OCI-LY3 (cell line): ENCODE measurements around the gene STRIT1.

ENCODE experiments used
- H2AFZ ChIP-seq: fragments of 200-600, 300-600 bp; shearing (Covaris generic); 2 replicates; pipeline ENCODE4 v1.6.0; 2014; ENCODE audit warnings: antibody characterized with exemption, low read depth, low read length
- H3K27ac ChIP-seq: fragments of 200-600, 300-600 bp; sonication (generic); 2 replicates; pipeline ENCODE4 v1.5.1; 2014; ENCODE audit warnings: mild to moderate bottlenecking, low read length, moderate library complexity, mixed read lengths
- H3K27me3 ChIP-seq: fragments of 200-600, 300-600 bp; sonication (generic); 2 replicates; pipeline ENCODE4 v1.6.1; 2014; ENCODE audit warnings: low read depth, low read length, mixed read lengths
- H3K36me3 ChIP-seq: fragments of 200-600, 300-600 bp; sonication (generic); replicated peaks from 2 replicates; pipeline ENCODE3; 2014; ENCODE audit warnings: low read depth, low read length, mixed read lengths
- H3K4me1 ChIP-seq: fragments of 300-600, 200-600 bp; sonication (generic); 2 replicates; pipeline ENCODE4 v1.6.1; 2014; ENCODE audit warnings: low read length, mixed read lengths
- H3K4me2 ChIP-seq: fragments of 200-600, 300-600 bp; sonication (generic); 2 replicates; pipeline ENCODE4 v1.6.1; 2014; ENCODE audit warnings: low read length, mixed read lengths
- H3K4me3 ChIP-seq: fragments of 300-600, 200-600 bp; sonication (generic); 2 replicates; pipeline ENCODE4 v1.5.1; 2014; ENCODE audit warnings: antibody characterized with exemption, mild to moderate bottlenecking, low read length, moderate library complexity
- H3K79me2 ChIP-seq: fragments of 300-600, 200-600 bp; shearing (Covaris generic); 2 replicates; pipeline ENCODE4 v1.6.1; 2014; ENCODE audit warnings: mild to moderate bottlenecking, low read length, mixed read lengths
- H3K9ac ChIP-seq: fragments of 300-600, 200-600 bp; shearing (Covaris generic); 2 replicates; pipeline ENCODE4 v1.6.0; 2014; ENCODE audit warnings: mild to moderate bottlenecking, low read length, moderate library complexity
- H3K9me3 ChIP-seq: fragments of 200-600, 300-600 bp; shearing (Covaris generic); 2 replicates; pipeline ENCODE4 v1.6.1; 2014; ENCODE audit warnings: low read length, mixed read lengths; ENCODE audit not compliant: insufficient read depth
- H4K20me1 ChIP-seq: fragments of 200-600, 300-600 bp; sonication (generic); 2 replicates; pipeline ENCODE4 v1.6.1; 2016; ENCODE audit warnings: low read length, mixed read lengths; ENCODE audit not compliant: insufficient read depth
- EZH2phosphoT487 ChIP-seq: fragments of 200-600 bp; shearing (Covaris generic); IDR thresholded peaks from 2 replicates; pipeline ENCODE4 v1.6.1; 2018; ENCODE audit warnings: antibody characterized with exemption, mixed run types, low read depth
- TF ChIP-seq, protein P1 (sequence below): fragments of 200-600, 300-600 bp; sonication (generic); IDR thresholded peaks from 2 replicates; pipeline ENCODE4 v1.5.1; 2014; ENCODE audit warnings: antibody characterized with exemption, low read length, low read depth

The STRIT1 gene

DNA sequence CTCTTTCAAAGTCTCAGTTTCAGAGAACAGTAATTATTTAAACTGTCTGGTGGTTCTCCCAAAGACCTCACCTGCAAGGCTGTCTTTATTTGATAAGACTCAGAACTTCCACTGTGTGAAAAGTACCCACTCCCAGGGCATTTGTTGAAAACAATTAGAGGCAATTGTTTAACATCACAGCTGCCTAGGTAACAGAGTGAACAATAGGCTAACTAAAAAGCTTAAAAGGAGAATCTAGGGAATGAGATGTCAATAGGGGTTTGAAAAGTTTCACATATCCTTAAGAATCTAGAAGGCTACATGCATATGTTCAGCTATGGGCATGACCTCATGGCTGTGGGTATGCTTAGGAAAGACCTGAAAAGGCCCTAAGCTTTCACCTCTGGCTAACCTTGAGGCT, 2.9 kb upstream of the STRIT1 start:
- no peak overlapping the region for H3K9ac ChIP-seq
- no peaks in the 10 kb centered on the region for H3K27me3 ChIP-seq
- no peaks in the 10 kb centered on the region for H3K9me3 ChIP-seq
- no peak overlapping the region for H2AFZ ChIP-seq
- TF ChIP-seq, protein P1, sequence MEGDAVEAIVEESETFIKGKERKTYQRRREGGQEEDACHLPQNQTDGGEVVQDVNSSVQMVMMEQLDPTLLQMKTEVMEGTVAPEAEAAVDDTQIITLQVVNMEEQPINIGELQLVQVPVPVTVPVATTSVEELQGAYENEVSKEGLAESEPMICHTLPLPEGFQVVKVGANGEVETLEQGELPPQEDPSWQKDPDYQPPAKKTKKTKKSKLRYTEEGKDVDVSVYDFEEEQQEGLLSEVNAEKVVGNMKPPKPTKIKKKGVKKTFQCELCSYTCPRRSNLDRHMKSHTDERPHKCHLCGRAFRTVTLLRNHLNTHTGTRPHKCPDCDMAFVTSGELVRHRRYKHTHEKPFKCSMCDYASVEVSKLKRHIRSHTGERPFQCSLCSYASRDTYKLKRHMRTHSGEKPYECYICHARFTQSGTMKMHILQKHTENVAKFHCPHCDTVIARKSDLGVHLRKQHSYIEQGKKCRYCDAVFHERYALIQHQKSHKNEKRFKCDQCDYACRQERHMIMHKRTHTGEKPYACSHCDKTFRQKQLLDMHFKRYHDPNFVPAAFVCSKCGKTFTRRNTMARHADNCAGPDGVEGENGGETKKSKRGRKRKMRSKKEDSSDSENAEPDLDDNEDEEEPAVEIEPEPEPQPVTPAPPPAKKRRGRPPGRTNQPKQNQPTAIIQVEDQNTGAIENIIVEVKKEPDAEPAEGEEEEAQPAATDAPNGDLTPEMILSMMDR = no peak
- no peak for TF ChIP-seq EZH2phosphoT487
- H3K27ac ChIP-seq = no peak overlapping the region
- no peaks in the 10 kb centered on the region for H3K36me3 ChIP-seq
- no peak overlapping the region for H3K4me2 ChIP-seq
- H3K4me3 ChIP-seq = no peak overlapping the region
- H3K4me1 ChIP-seq = no peaks in the 10 kb centered on the region
- no peaks in the 10 kb centered on the region for H3K79me2 ChIP-seq
- no peaks in the 10 kb centered on the region for H4K20me1 ChIP-seq

- H3K27me3 ChIP-seq = no peaks in the 10 kb centered on the region
- no peak overlapping the region for H3K4me3 ChIP-seq
- H3K4me2 ChIP-seq = no peak overlapping the region
- TF ChIP-seq EZH2phosphoT487 = no peak
- TF ChIP-seq, protein P1 = no peak
- H3K4me1 ChIP-seq = no peaks in the 10 kb centered on the region
- H2AFZ ChIP-seq = no peak overlapping the region
- no peaks in the 10 kb centered on the region for H4K20me1 ChIP-seq
- no peaks in the 10 kb centered on the region for H3K79me2 ChIP-seq
- no peaks in the 10 kb centered on the region for H3K9me3 ChIP-seq
- H3K36me3 ChIP-seq = no peaks in the 10 kb centered on the region
- no peak overlapping the region for H3K9ac ChIP-seq
- H3K27ac ChIP-seq = no peak overlapping the region
Measured at GRCh38 chr3:155292693-155293092, 790 bp downstream of the STRIT1 start.

DNA sequence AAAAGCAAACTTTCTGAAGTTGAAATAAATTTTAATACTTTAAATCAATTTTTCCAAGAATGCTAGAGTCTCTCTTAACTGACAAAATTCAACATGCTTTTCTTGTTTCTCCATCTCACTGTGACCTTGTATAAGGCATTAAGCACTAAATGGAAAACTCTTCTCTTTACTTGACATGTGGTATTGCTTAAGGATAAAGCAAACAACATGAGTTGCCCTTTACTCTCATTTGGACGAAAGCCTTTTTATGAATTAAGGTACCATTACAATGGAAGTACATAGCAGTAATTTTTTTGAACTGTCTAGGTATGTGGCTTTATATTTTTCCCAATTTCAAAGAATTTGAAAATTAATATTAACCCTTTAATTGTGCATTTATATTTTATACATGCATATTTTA, 1.4 kb downstream of the STRIT1 start:
- H3K36me3 ChIP-seq = no peaks in the 10 kb centered on the region

DNA sequence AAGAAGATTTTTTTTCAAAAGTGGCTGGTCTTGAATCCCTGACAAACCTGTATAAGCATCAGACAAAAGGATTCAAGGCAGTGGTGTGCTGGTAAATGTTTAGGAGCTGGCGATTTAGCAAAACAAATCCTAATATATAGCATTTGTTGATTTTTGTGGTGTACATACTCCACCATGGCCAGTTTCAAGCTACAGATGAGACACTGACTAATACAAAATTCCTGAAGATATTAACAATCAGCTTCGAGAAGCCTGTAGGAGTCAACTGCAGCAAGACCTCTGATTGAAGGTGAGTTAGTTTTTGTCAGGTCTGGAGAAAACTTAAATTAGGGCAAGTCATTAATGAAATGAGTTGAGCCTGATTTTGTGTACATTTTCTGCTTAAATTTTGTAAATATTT, 6.7 kb downstream of the STRIT1 start:
- TF ChIP-seq, protein P1 = no peak
- no peak for TF ChIP-seq EZH2phosphoT487
- no peaks in the 10 kb centered on the region for H3K9me3 ChIP-seq
- no peak overlapping the region for H3K4me2 ChIP-seq
- no peaks in the 10 kb centered on the region for H3K27me3 ChIP-seq
- no peak overlapping the region for H3K4me3 ChIP-seq
- H3K4me1 ChIP-seq = no peaks in the 10 kb centered on the region
- no peaks in the 10 kb centered on the region for H3K36me3 ChIP-seq
- H3K27ac ChIP-seq = no peak overlapping the region
- no peaks in the 10 kb centered on the region for H4K20me1 ChIP-seq
- no peak overlapping the region for H2AFZ ChIP-seq
- no peaks in the 10 kb centered on the region for H3K79me2 ChIP-seq
- no peak overlapping the region for H3K9ac ChIP-seq

More for the DNA sequence above, 1.4 kb downstream of the STRIT1 start:
- Histone ChIP-seq H3K9me3 (no peaks in the 10 kb centered on the region), H3K4me3 (no peak overlapping the region), H3K27ac (no peak overlapping the region), H3K4me2 (no peak overlapping the region), H4K20me1 (no peaks in the 10 kb centered on the region), H2AFZ (no peak overlapping the region), H3K27me3 (no peaks in the 10 kb centered on the region), H3K9ac (no peak overlapping the region), H3K79me2 (no peaks in the 10 kb centered on the region), H3K4me1 (no peaks in the 10 kb centered on the region)
- TF ChIP-seq, protein P1 = no peak
- no peak for TF ChIP-seq EZH2phosphoT487
